Psoas muscle (tissue), 8 donors: ENCODE data around the gene EN2. TPM values are rescaled to one million over a fixed set of nuclear protein-coding genes. Genes with fewer than 3 reads are reported as not detected.

ENCODE experiments used
- ATAC-seq, 4 donors: fragments of 200-7000 bp; cut with Tn5 transposase; one replicate each; pipeline ENCODE4 v1.9.1; 2020; ENCODE audit warnings: moderate library complexity in 3 of 4, mild to moderate bottlenecking in 2 of 4
- DNase-seq, 2 donors: peaks; one replicate each; pipeline ENCODE4 v3.0.0-alpha.2; 2020
- H3K27ac ChIP-seq: fragments of 200-600 bp; one replicate; pipeline ENCODE4 v1.8.0; 2022
- H3K27me3 ChIP-seq, 3 donors: fragments of 200-600 bp in 1 of 3; one replicate each; pipeline versions ENCODE4 v1.6.1 to v1.8.0; 2013 to 2022; ENCODE audit warnings: low read length in 2 of 3, mild to moderate bottlenecking in 2 of 3, moderate library complexity in 1 of 3; ENCODE audit not compliant: insufficient read depth in 3 of 3
- H3K36me3 ChIP-seq, 2 donors: fragments of 200-600 bp in 1 of 2; one replicate each; pipeline versions ENCODE4 v1.6.1 to v1.8.0; 2013 to 2022; ENCODE audit warnings: low read depth in 1 of 2, mild to moderate bottlenecking in 1 of 2, moderate library complexity in 1 of 2; ENCODE audit not compliant: insufficient read depth in 1 of 2
- H3K4me1 ChIP-seq: fragments of 200-600 bp; one replicate; pipeline ENCODE4 v1.8.0; 2022
- H3K4me3 ChIP-seq: fragments of 200-600 bp; one replicate; pipeline ENCODE4 v1.8.0; 2022; ENCODE audit warnings: mild to moderate bottlenecking
- H3K9me3 ChIP-seq: fragments of 200-600 bp; one replicate; pipeline ENCODE4 v1.8.0; 2022
- WGBS, 3 donors: extraction: QIAGEN DNeasy Blood & Tissue Kit; methylation state at CpG; one replicate each; pipeline versions ENCODE4 v1.1.6 to v1.1.7; 2013; 5-methylcytosine and 5-hydroxymethylcytosine counted together
- intact Hi-C, 2 donors: fragments of 100-400 bp; cut with DNase I; formaldehyde crosslinking; loops; one replicate each; pipeline versions ENCODE4 v1.11.0 to v1.14.2; 2022
- polyA plus RNA-seq, 3 donors: library from polyadenylated mRNA; stranded (reverse); fragments of 200-250 nt; gene quantifications; one replicate each; pipeline ENCODE4 v1.2.3, GENCODE V29; 2013
- total RNA-seq, 4 donors: library from RNA; stranded (reverse); fragmentation: NEBNext Ultra II Directional in 2 of 4; extraction: Animal tissue kit (Norgen Biotek cat#: 25700) in 2 of 4; gene quantifications; one replicate each; pipeline versions ENCODE4 v1.2.1 to v1.2.4, GENCODE V29; 2021 to 2023
- TF ChIP-seq, protein P1 (sequence below): fragments of 200-600 bp; IDR thresholded peaks from one replicate; pipeline ENCODE4 v1.8.0; 2022; ENCODE audit warnings: antibody characterized with exemption
- donor health status: healthy with polysubstance abuse.
- donor health status: DM: no; HTN: no; CAD: no; lungs with moderate emphysema.
- donor health status: Bipolar disorder and iron deficiency.
- donor health status: healthy.
- donor health status: DM: yes; HTN: yes; CAD: no.
- donor health status: DM: no; HTN: no; CAD: no.
- donor health status: DM: no; HTN: no; CAD: no.
- donor health status: DM: yes; HTN: yes; CAD: no.

The EN2 gene
- total and polyA plus RNA-seq, 7 donors = 0.13 to 1.3 (median 0.36) TPM

DNA sequence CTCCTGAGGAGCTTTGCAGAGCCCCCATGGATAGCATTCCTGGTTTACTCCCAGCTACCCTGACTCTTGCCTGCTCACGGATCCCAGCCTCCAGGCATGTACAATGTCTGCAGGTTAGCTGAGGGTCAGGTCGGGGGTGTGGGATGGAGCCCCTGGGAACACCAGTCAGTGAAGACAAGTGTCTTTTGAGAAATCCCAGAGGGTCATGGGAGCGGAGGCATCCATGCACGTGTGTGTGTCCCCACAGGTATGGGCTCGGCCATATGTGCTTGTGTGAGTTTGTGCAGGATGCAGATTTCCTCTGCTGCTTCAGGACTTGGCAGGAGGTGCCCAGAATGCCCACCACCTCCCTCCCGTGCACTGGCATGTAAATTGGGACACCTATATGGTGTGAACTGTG lies 28.3 kb upstream of the EN2 start:
- no peak overlapping the region for H3K4me3 ChIP-seq
- no peaks in the 10 kb centered on the region for H3K4me1 ChIP-seq
- DNase-seq (no peak), ATAC-seq (no peak)
- intact Hi-C loops = no loop called here
- H3K27ac ChIP-seq = no peak overlapping the region
- H3K36me3 ChIP-seq = no peaks in the 10 kb centered on the region
- H3K27me3 ChIP-seq = peaks cover 0 to 66% (median 19%) of the 10 kb centered on the region in 3 donors
- WGBS, 3 donors = 63 to 66% (median 64%) methylated on average over 6 of the region's 6 CpGs
- no peaks in the 10 kb centered on the region for H3K9me3 ChIP-seq
- TF ChIP-seq, protein P1, sequence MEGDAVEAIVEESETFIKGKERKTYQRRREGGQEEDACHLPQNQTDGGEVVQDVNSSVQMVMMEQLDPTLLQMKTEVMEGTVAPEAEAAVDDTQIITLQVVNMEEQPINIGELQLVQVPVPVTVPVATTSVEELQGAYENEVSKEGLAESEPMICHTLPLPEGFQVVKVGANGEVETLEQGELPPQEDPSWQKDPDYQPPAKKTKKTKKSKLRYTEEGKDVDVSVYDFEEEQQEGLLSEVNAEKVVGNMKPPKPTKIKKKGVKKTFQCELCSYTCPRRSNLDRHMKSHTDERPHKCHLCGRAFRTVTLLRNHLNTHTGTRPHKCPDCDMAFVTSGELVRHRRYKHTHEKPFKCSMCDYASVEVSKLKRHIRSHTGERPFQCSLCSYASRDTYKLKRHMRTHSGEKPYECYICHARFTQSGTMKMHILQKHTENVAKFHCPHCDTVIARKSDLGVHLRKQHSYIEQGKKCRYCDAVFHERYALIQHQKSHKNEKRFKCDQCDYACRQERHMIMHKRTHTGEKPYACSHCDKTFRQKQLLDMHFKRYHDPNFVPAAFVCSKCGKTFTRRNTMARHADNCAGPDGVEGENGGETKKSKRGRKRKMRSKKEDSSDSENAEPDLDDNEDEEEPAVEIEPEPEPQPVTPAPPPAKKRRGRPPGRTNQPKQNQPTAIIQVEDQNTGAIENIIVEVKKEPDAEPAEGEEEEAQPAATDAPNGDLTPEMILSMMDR = no peak

DNA sequence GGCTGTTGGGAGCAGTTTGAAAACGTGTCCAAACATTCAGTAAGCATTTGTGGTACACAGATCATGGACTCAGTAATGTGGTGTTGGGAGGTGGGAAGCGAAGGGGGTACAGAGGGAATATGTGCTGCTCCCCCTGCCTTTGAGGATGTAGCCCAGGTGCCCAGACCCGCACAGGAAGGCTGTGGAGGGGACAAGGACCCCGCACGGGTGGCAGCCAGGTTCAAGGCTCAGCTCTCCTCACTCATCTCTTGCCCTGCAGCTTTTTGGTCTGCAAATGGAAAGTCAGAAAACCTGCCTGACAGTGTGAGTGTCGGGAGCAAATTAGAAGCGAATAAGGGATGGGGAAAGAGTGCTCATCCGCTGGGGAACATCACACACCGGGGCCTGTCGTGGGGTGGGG lies 27.3 kb upstream of the EN2 start:
- H3K36me3 ChIP-seq = no peaks in the 10 kb centered on the region
- no peaks in the 10 kb centered on the region for H3K4me1 ChIP-seq
- no peak overlapping the region for H3K27ac ChIP-seq
- ATAC-seq = no peak
- H3K27me3 ChIP-seq = peaks cover 0 to 58% (median 16%) of the 10 kb centered on the region in 3 donors
- no peak for DNase-seq
- no peak overlapping the region for H3K4me3 ChIP-seq
- WGBS, 3 donors = 68 to 71% (median 69%) methylated on average over 10 of the region's 10 CpGs
- intact Hi-C loops = no loop called here
- TF ChIP-seq, protein P1 = no peak
- no peaks in the 10 kb centered on the region for H3K9me3 ChIP-seq

DNA sequence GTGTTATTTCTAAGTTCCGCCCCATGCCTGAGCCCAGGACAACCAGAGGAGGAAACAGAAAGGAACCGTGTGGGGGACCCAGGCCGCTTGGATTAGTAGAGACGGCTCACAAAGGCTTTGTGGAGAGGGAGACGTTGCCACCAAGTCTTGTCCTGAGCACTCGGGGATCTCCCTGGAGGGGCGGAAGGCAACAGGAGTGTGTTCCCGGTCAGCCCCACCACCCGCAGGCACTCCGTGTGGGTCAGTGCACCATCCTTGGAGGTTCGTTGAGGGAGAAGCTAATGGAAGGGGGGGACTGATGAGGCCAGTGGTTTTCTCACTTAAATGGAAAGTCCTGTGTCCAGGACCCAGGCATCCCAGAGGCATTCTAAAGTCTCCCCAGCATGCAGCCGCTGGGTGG lies 26.7 kb upstream of the EN2 start:
- ATAC-seq (no peak), DNase-seq (no peak)
- TF ChIP-seq, protein P1 = no peak
- Histone ChIP-seq H3K9me3 (no peaks in the 10 kb centered on the region), H3K27ac (no peak overlapping the region), H3K36me3 (no peaks in the 10 kb centered on the region), H3K4me1 (no peaks in the 10 kb centered on the region), H3K27me3 (peaks cover 0 to 52% (median 16%) of the 10 kb centered on the region in 3 donors), H3K4me3 (no peak overlapping the region)
- 78 to 80% (median 78%) methylated on average over 12 of the region's 12 CpGs for WGBS, 3 donors
- intact Hi-C loops = no loop called here

GRCh38 chr7:155431711-155432110 lies 26.2 kb upstream of the EN2 start:
- Histone ChIP-seq H3K27me3 (peaks cover 0 to 52% (median 19%) of the 10 kb centered on the region in 3 donors), H3K36me3 (no peaks in the 10 kb centered on the region), H3K9me3 (no peaks in the 10 kb centered on the region), H3K4me1 (no peaks in the 10 kb centered on the region), H3K4me3 (no peak overlapping the region), H3K27ac (no peak overlapping the region)
- DNase-seq (no peak), ATAC-seq (no peak)
- intact Hi-C loops = no loop called here
- TF ChIP-seq, protein P1 = no peak
- 76 to 83% (median 82%) methylated on average over 14 of the region's 14 CpGs for WGBS, 3 donors

GRCh38 chr7:155435110-155435509 lies 22.8 kb upstream of the EN2 start:
- intact Hi-C loops = no loop called here
- TF ChIP-seq, protein P1 = no peak
- Histone ChIP-seq H3K9me3 (no peaks in the 10 kb centered on the region), H3K4me3 (no peak overlapping the region), H3K36me3 (no peaks in the 10 kb centered on the region), H3K27ac (no peak overlapping the region), H3K4me1 (no peaks in the 10 kb centered on the region), H3K27me3 (peaks cover 0 to 58% (median 16%) of the 10 kb centered on the region in 3 donors)
- ATAC-seq (no peak), DNase-seq (no peak)
- 62 to 76% (median 70%) methylated on average over 3 of the region's 3 CpGs for WGBS, 3 donors
